Lower lobe of right lung (tissue), 2 donors: ENCODE measurements around the gene MTLN. TPM values are rescaled to one million over a fixed set of nuclear protein-coding genes. Genes with fewer than 3 reads are reported as not detected.
"Not testable (repeated sequence)": the region's sequence is repeated elsewhere in the genome, so short reads cannot be mapped to it uniquely, and the experiment has no call there.

Experiments
- ATAC-seq, 2 donors: fragments of 200-7000 bp; cut with Tn5 transposase; one replicate each; pipeline ENCODE4 v1.9.1; 2020 to 2022; ENCODE audit warnings: mild to moderate bottlenecking in 2 of 2, moderate library complexity in 2 of 2
- DNase-seq: peaks from one replicate; pipeline ENCODE4 v3.0.0-alpha.2; 2020
- H3K27ac ChIP-seq: fragments of 200-600 bp; one replicate; pipeline ENCODE4 v1.8.0; 2022
- H3K27me3 ChIP-seq: fragments of 200-600 bp; one replicate; pipeline ENCODE4 v1.8.0; 2022; ENCODE audit warnings: low read depth
- H3K36me3 ChIP-seq: fragments of 200-600 bp; one replicate; pipeline ENCODE4 v1.8.0; 2022; ENCODE audit warnings: mild to moderate bottlenecking
- H3K4me1 ChIP-seq: fragments of 200-600 bp; one replicate; pipeline ENCODE4 v1.8.0; 2022
- H3K4me3 ChIP-seq: fragments of 200-600 bp; one replicate; pipeline ENCODE4 v1.8.0; 2022; ENCODE audit warnings: mild to moderate bottlenecking
- H3K9me3 ChIP-seq: fragments of 200-600 bp; one replicate; pipeline ENCODE4 v1.8.0; 2022
- CTCF ChIP-seq: fragments of 200-600 bp; IDR thresholded peaks from one replicate; pipeline ENCODE4 v1.8.0; 2022; ENCODE audit warnings: antibody characterized with exemption, mild to moderate bottlenecking
- intact Hi-C: fragments of 100-400 bp; cut with DNase I; formaldehyde crosslinking; loops from one replicate; pipeline ENCODE4 v1.11.0; 2022
- total RNA-seq: library from RNA; stranded (reverse); fragmentation: NEBNext Ultra II Directional; extraction: Animal tissue kit (Norgen Biotek cat#: 25700); gene quantifications from one replicate; pipeline ENCODE4 v1.2.1, GENCODE V29; 2021
- donor health status: DM: no; HTN: yes; CAD: no; lungs with severe emphysema.

MTLN gene
- total RNA-seq, 1 donor from 2014 or later = 47.3 TPM

- no peaks in the 10 kb centered on the region for H3K9me3 ChIP-seq
- no peaks in the 10 kb centered on the region for H3K27me3 ChIP-seq
- peaks cover 5% of the 10 kb centered on the region for H3K36me3 ChIP-seq
- H3K4me3 ChIP-seq = no peak overlapping the region
- no peak for DNase-seq
- TF ChIP-seq CTCF = no peak
- ATAC-seq = no peak
- H3K27ac ChIP-seq = no peak overlapping the region
- no peaks in the 10 kb centered on the region for H3K4me1 ChIP-seq
- intact Hi-C loops = no loop called here
Measured at GRCh38 chr2:110198016-110198415, 14.3 kb downstream of the MTLN start.

GRCh38 chr2:110197452-110197851 is 14.9 kb downstream of the MTLN start:
- DNase-seq (no peak), ATAC-seq (no peak)
- no peak overlapping the region for H3K4me3 ChIP-seq
- H3K4me1 ChIP-seq = no peaks in the 10 kb centered on the region
- intact Hi-C loops = no loop called here
- H3K36me3 ChIP-seq = peaks cover 5% of the 10 kb centered on the region
- no peaks in the 10 kb centered on the region for H3K9me3 ChIP-seq
- H3K27ac ChIP-seq = no peak overlapping the region
- H3K27me3 ChIP-seq = no peaks in the 10 kb centered on the region
- TF ChIP-seq CTCF = no peak

- ATAC-seq, H3K4me1 ChIP-seq, H3K4me3 ChIP-seq, H3K36me3 ChIP-seq, H3K9me3 ChIP-seq, intact Hi-C loops, DNase-seq, H3K27me3 ChIP-seq, H3K27ac ChIP-seq: not testable (repeated sequence)
Measured at GRCh38 chr2:110190169-110190568, 22.2 kb downstream of the MTLN start.

- Histone ChIP-seq H3K27ac (no peak overlapping the region), H3K36me3 (no peaks in the 10 kb centered on the region), H3K4me3 (no peak overlapping the region), H3K9me3 (peaks cover 7% of the 10 kb centered on the region), H3K27me3 (no peaks in the 10 kb centered on the region), H3K4me1 (no peaks in the 10 kb centered on the region)
- ATAC-seq (no peak), DNase-seq (no peak)
- no peak for TF ChIP-seq CTCF
- intact Hi-C loops = no loop called here
Measured at GRCh38 chr2:110182449-110182848, 29.9 kb downstream of the MTLN start.

- no peaks in the 10 kb centered on the region for H3K36me3 ChIP-seq
- DNase-seq = no peak
- no peak overlapping the region for H3K4me3 ChIP-seq
- H3K9me3 ChIP-seq = peaks cover 7% of the 10 kb centered on the region
- intact Hi-C loops = no loop called here
- TF ChIP-seq CTCF = no peak
- no peak for ATAC-seq
- H3K27me3 ChIP-seq = no peaks in the 10 kb centered on the region
- H3K27ac ChIP-seq = no peak overlapping the region
- H3K4me1 ChIP-seq = no peaks in the 10 kb centered on the region
Measured at GRCh38 chr2:110180036-110180435, 32.3 kb downstream of the MTLN start.

- Histone ChIP-seq H3K4me3 (no peak overlapping the region), H3K36me3 (no peaks in the 10 kb centered on the region), H3K27me3 (no peaks in the 10 kb centered on the region), H3K9me3 (no peaks in the 10 kb centered on the region), H3K4me1 (no peaks in the 10 kb centered on the region), H3K27ac (no peak overlapping the region)
- no peak for TF ChIP-seq CTCF
- ATAC-seq (no peak), DNase-seq (no peak)
- intact Hi-C loops = no loop called here
Measured at GRCh38 chr2:110173523-110173922, 38.8 kb downstream of the MTLN start.
